ENCODE measurements around the gene PRR13. TPM values are rescaled to one million over a fixed set of nuclear protein-coding genes. Genes with fewer than 3 reads are reported as not detected.

Gene PRR13
- total and polyA plus RNA-seq, 9 of the 15 experiments (the other 6 are each of a cell fraction or from before 2014, with no cell fraction given), result 117 to 835 (median 285) TPM

- no peak for TF ChIP-seq PHF21A (IDR thresholded peaks at IDR 0.05; ENCODE audit: borderline replicate concordance, low read depth)
- TF ChIP-seq SMARCE1 (IDR thresholded peaks at IDR 0.05), result 0 out of 2 replicates have a peak, but pooled peaks have one; percentile 37
- no peak for TF ChIP-seq HIVEP1 (CRISPR knock-in tag; IDR thresholded peaks at IDR 0.05)
- no peak for TF ChIP-seq ZNF324 (CRISPR knock-in tag; IDR thresholded peaks at IDR 0.05)
- no peak for TF ChIP-seq CREBBP (IDR thresholded peaks at IDR 0.05; ENCODE audit: low read depth, low read length)
- no peak for TF ChIP-seq SRSF7 (optimal IDR thresholded peaks at IDR 0.05; ENCODE audit: low read depth, low read length)
- no peak for TF ChIP-seq MEF2D (tag; conservative IDR thresholded peaks at IDR 0.05; ENCODE audit: low read depth)
- TF ChIP-seq ZNF431 (CRISPR knock-in tag; IDR thresholded peaks at IDR 0.05), result no peak
- TF ChIP-seq TAF7 (tag; IDR thresholded peaks at IDR 0.05), result no peak
- TF ChIP-seq ZNF79 (CRISPR knock-in tag; IDR thresholded peaks at IDR 0.05; ENCODE audit: low read depth), result no peak
- no peak for TF ChIP-seq OTX1 (CRISPR knock-in tag; IDR thresholded peaks at IDR 0.05)
- no peak for TF ChIP-seq RUNX1 (IDR thresholded peaks at IDR 0.05; ENCODE audit: low read depth)
- no peak for TF ChIP-seq PRPF4 (IDR thresholded peaks at IDR 0.05; ENCODE audit: insufficient read depth, low read depth, low read length, poor library complexity, severe bottlenecking)
- TF ChIP-seq MIER1 (IDR thresholded peaks at IDR 0.05; ENCODE audit: low read depth), result no peak
- no peak for TF ChIP-seq ZBTB5 (IDR thresholded peaks at IDR 0.05)
- peak; percentile 49; the same call in 1 of the 2 replicates for TF ChIP-seq ZNF740 (CRISPR knock-in tag; IDR thresholded peaks at IDR 0.05)
- TF ChIP-seq ZNF740 (tag; IDR thresholded peaks at IDR 0.05), result peak in 1 of 2 experiments; percentile 42; a peak in 1 of 4 replicates
- peak in 1 of 2 experiments; percentile 27; a peak in 1 of 4 replicates for TF ChIP-seq NRF1 (conservative IDR thresholded peaks at IDR 0.05 in 1 of 2, IDR thresholded peaks at IDR 0.05 in 1 of 2)
- TF ChIP-seq RNF219 (CRISPR knock-in tag; IDR thresholded peaks at IDR 0.05), result no peak
- no peak for TF ChIP-seq TCFL5 (CRISPR knock-in tag; conservative IDR thresholded peaks at IDR 0.05)
- no peak for TF ChIP-seq ZNF583 (CRISPR knock-in tag; IDR thresholded peaks at IDR 0.05)
These were observed 16.7 kb upstream of the PRR13 start (continued) for GRCh38 chr12:53424626-53425514.

All from K562 (cell line).